22Rv1 (cell line): ENCODE results near the gene PDZD7.

Source experiments
- ZFX ChIP-seq: fragments of 450-650 bp; IDR thresholded peaks from 2 replicates; pipeline ENCODE4 v1.6.1; 2017; ENCODE audit warnings: antibody characterized with exemption, borderline replicate concordance
- TF ChIP-seq, protein P1 (sequence below): fragments of 450-650 bp; IDR thresholded peaks from 2 replicates; pipeline ENCODE4 v1.5.1; 2017; ENCODE audit warnings: mild to moderate bottlenecking

DNA sequence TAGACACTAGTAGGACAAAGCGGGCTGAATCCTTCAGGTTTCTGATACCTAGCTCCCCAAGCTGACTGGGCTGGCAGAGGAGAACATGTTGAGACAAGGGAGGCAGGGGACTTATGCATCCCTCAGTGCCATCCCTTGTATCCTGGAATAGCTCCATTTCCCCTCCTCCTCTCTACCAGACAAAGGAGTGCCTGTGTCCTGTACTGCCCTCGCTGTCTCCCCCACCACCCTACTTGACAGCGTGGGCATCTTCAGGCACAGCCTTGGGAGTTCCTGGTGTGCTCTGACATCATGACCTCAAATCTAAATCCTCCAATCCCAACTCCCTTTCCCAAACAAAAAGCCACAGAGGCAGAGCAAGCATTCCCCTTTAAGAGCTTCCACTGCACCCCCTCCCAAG lies 9.1 kb upstream of the PDZD7 start:
- TF ChIP-seq, protein P1, sequence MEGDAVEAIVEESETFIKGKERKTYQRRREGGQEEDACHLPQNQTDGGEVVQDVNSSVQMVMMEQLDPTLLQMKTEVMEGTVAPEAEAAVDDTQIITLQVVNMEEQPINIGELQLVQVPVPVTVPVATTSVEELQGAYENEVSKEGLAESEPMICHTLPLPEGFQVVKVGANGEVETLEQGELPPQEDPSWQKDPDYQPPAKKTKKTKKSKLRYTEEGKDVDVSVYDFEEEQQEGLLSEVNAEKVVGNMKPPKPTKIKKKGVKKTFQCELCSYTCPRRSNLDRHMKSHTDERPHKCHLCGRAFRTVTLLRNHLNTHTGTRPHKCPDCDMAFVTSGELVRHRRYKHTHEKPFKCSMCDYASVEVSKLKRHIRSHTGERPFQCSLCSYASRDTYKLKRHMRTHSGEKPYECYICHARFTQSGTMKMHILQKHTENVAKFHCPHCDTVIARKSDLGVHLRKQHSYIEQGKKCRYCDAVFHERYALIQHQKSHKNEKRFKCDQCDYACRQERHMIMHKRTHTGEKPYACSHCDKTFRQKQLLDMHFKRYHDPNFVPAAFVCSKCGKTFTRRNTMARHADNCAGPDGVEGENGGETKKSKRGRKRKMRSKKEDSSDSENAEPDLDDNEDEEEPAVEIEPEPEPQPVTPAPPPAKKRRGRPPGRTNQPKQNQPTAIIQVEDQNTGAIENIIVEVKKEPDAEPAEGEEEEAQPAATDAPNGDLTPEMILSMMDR = no peak
- TF ChIP-seq ZFX = no peak
